Thyroid gland (tissue), 4 donors: ENCODE data around the gene OAS2. TPM values are rescaled to one million over a fixed set of nuclear protein-coding genes. Genes with fewer than 3 reads are reported as not detected.

Source experiments
- DNase-seq, 2 donors: peaks; one replicate each; pipeline ENCODE4 v3.0.0-alpha.2; 2019
- H3K27ac ChIP-seq, 3 donors: fragments of 200-600 bp; sonication (generic); 1 replicate in 2 of 3; 2 replicates in 1 of 3; pipeline ENCODE4 v1.5.1; 2016 to 2019; ENCODE audit warnings: mild to moderate bottlenecking in 1 of 3, moderate library complexity in 1 of 3
- H3K27me3 ChIP-seq: fragments of 200-600 bp; sonication (generic); one replicate; pipeline ENCODE4 v1.5.1; 2019
- H3K36me3 ChIP-seq, 2 donors: fragments of 200-600 bp; sonication (generic); one replicate each; pipeline ENCODE4 v1.5.1; 2016 to 2019
- H3K4me1 ChIP-seq, 2 donors: fragments of 200-600 bp; sonication (generic); one replicate each; pipeline ENCODE4 v1.5.1; 2017 to 2019
- H3K4me3 ChIP-seq, 3 donors: fragments of 200-600 bp; sonication (generic); replicated peaks in 1 of 3; 1 replicate in 2 of 3; 2 replicates in 1 of 3; pipeline ENCODE4 v1.5.1; 2016; ENCODE audit warnings: mild to moderate bottlenecking in 1 of 3
- H3K9me3 ChIP-seq: fragments of 200-600 bp; sonication (generic); one replicate; pipeline ENCODE4 v1.5.1; 2017
- POLR2A ChIP-seq, 2 donors: fragments of 450-650 bp; IDR thresholded peaks; one replicate each; pipeline ENCODE4 v1.6.1; 2017; ENCODE audit warnings: antibody characterized with exemption in 2 of 2, mild to moderate bottlenecking in 2 of 2, moderate library complexity in 1 of 2
- WGBS, 2 donors: methylation state at CpG; one replicate each; pipeline ENCODE4 v1.1.5; 2017; 5-methylcytosine and 5-hydroxymethylcytosine counted together
- intact Hi-C: fragments of 100-400 bp; cut with DNase I; formaldehyde crosslinking; loops from one replicate; pipeline ENCODE4 v1.15.1; 2023
- total RNA-seq, 4 donors: library from RNA; depleted of rRNA; stranded (reverse); fragments of >200 nt; gene quantifications; one replicate each; pipeline ENCODE4 v1.2.3, GENCODE V29; 2016
- TF ChIP-seq, protein P1 (sequence below), 6 experiments: fragments of 200-600 bp in 3 of 6; fragments of 450-650 bp in 3 of 6; sonication (generic) in 3 of 6; IDR thresholded peaks; one replicate each; pipeline ENCODE4 v1.5.1; 2016 to 2019; ENCODE audit warnings: antibody characterized with exemption in 6 of 6, mild to moderate bottlenecking in 2 of 6, inconsistent platforms in 1 of 6, moderate library complexity in 1 of 6

Gene OAS2
- total RNA-seq, 4 donors from 2014 or later, result 2.7 to 9.1 (median 6.0) TPM

DNA sequence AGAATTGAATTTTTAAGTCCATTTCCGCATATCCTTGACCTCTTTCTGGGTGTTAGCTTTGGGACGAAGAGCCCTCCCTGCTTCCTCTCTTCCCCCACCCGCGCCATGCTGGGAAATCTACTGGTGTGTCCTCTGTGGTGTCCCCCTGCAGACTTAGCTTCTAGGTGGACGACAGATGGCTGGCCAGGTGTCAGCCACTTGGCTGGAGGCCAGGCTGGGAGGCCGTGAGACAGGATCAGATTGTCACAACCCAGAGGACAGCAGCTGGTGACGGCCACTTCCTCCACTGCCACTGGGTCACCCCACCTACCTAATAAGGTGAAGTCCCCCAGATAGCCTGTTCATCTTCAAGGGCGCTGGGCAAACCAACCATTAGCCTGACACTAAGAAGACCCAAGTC, 64.9 kb downstream of the OAS2 start:
- Histone ChIP-seq H3K27me3 (no peaks in the 10 kb centered on the region), H3K36me3 (no peaks in the 10 kb centered on the region), H3K9me3 (no peaks in the 10 kb centered on the region), H3K4me1 (no peaks in the 10 kb centered on the region), H3K27ac (no peak overlapping the region), H3K4me3 (no peak overlapping the region)
- DNase-seq, result no peak
- TF ChIP-seq POLR2A (IDR thresholded peaks at IDR 0.05), result no peak
- TF ChIP-seq, protein P1, sequence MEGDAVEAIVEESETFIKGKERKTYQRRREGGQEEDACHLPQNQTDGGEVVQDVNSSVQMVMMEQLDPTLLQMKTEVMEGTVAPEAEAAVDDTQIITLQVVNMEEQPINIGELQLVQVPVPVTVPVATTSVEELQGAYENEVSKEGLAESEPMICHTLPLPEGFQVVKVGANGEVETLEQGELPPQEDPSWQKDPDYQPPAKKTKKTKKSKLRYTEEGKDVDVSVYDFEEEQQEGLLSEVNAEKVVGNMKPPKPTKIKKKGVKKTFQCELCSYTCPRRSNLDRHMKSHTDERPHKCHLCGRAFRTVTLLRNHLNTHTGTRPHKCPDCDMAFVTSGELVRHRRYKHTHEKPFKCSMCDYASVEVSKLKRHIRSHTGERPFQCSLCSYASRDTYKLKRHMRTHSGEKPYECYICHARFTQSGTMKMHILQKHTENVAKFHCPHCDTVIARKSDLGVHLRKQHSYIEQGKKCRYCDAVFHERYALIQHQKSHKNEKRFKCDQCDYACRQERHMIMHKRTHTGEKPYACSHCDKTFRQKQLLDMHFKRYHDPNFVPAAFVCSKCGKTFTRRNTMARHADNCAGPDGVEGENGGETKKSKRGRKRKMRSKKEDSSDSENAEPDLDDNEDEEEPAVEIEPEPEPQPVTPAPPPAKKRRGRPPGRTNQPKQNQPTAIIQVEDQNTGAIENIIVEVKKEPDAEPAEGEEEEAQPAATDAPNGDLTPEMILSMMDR (IDR thresholded peaks at IDR 0.05), result no peak
- intact Hi-C loops, result no loop called here
- 62 to 66% methylated on average over 8 of the region's 8 CpGs for WGBS, 2 donors

DNA sequence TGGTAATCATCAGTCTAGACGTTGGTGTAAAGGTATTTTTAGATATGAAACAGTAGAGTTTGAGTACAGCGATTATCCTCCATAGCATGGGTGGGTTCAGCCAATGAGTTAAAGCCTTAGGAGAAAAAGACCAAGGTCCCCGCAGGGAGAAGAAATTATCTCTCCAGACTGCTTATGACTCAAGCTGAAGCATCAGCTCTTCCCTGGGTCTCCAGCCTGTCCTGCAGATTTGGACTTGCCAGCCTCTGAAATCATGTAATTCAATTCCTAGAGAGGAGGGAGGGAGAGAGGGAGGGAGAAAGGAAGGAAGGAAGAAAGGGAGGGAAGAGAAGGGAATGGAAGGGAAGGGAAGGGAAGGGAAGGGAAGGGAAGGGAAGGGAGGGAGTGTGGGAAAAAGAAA, 66.2 kb downstream of the OAS2 start:
- Histone ChIP-seq H3K27ac (no peak overlapping the region), H3K27me3 (no peaks in the 10 kb centered on the region), H3K36me3 (no peaks in the 10 kb centered on the region), H3K4me3 (no peak overlapping the region), H3K4me1 (no peaks in the 10 kb centered on the region), H3K9me3 (no peaks in the 10 kb centered on the region)
- 84 to 90% methylated on average over 3 of the region's 3 CpGs for WGBS, 2 donors
- TF ChIP-seq, protein P1 (IDR thresholded peaks at IDR 0.05), result no peak
- TF ChIP-seq POLR2A (IDR thresholded peaks at IDR 0.05), result no peak
- DNase-seq, result no peak
- intact Hi-C loops, result no loop called here

DNA sequence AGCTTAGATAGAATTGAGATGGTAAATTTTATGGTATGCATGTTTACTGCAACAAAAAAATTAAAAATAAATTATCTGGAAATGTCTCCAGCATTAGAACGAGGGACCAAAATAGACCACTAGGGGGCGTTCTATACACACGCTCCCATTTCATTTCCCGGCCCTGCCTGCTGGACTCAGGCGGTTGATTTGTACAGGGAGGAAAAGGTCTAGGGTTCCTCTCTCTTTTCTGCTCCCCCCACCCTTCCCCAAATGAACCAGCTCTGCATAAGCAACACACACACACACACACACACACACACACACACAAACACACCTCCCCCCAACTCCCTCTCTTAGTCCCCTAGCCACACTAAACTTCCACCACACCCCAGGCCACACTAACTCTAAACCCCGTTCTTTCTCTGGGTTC, 70.4 kb downstream of the OAS2 start:
- peak; percentile 56 to 64 for DNase-seq
- H3K4me3 ChIP-seq, result no peak overlapping the region

DNA sequence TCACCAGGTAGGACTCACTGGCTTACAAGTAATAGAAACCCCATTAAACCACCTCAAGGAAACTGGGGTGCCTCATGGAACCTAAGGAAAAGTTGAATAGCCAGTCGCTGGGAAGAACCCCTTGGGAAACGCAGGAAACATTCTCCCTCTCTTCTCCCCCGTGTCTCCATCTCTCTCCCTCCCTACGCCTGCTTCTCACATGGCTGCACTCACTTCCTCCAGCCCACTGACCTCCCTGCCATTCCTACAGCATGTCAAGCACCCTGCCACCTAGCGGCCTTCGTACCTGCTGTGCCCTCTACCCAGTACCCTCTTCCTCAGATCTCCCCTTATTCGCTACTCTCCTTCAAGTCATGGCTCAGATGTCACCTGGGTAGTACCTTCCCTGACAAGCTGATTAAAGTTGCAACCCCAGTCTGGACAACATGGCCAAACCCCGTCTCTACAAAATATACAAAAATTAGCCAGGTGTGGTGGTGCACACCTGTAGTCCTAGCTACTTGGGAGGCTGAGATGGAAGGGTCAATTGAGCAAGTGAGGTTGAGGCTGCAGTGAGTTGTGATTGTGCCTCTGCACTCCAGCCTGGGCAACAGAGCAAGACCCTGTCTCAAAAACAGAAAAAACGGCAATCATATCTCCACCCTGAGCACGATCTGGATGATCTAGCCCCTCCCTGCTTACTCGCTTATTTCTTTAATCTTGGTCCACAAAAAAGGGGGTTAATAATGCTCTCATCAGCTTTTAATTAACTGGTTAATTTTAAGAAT, 71.8 kb downstream of the OAS2 start:
- H3K27ac ChIP-seq, result no peak overlapping the region
- no peaks in the 10 kb centered on the region for H3K36me3 ChIP-seq
- TF ChIP-seq POLR2A (IDR thresholded peaks at IDR 0.05), result no peak
- TF ChIP-seq, protein P1 (IDR thresholded peaks at IDR 0.05), result peak in 4 of 6 experiments; percentile 27 to 54 (median 46)
- H3K9me3 ChIP-seq, result no peaks in the 10 kb centered on the region
- WGBS, 2 donors, result 44 to 51% methylated on average over 11 of the region's 11 CpGs
- no peaks in the 10 kb centered on the region for H3K27me3 ChIP-seq
- DNase-seq, result peak; percentile 74 to 80
- no peak overlapping the region for H3K4me3 ChIP-seq
- no peaks in the 10 kb centered on the region for H3K4me1 ChIP-seq
- intact Hi-C loops, result loop anchor here (2.0 to 5.0 kb wide), 3 partner anchors 47 to 125 kb away; no protein-coding TSS in a partner anchor

More for the DNA sequence above, 70.4 kb downstream of the OAS2 start:
- WGBS, 2 donors, result 8% methylated on average over 6 of the region's 6 CpGs
- Histone ChIP-seq H3K4me1 (no peaks in the 10 kb centered on the region), H3K27me3 (no peaks in the 10 kb centered on the region), H3K27ac (no peak overlapping the region), H3K36me3 (no peaks in the 10 kb centered on the region), H3K9me3 (no peaks in the 10 kb centered on the region)
- TF ChIP-seq, protein P1 (IDR thresholded peaks at IDR 0.05), result peak; percentile 62 to 87 (median 82)
- TF ChIP-seq POLR2A (IDR thresholded peaks at IDR 0.05), result no peak
- intact Hi-C loops, result loop anchor here (2.0 kb wide), 1 partner anchor 126 kb away; no protein-coding TSS in a partner anchor

DNA sequence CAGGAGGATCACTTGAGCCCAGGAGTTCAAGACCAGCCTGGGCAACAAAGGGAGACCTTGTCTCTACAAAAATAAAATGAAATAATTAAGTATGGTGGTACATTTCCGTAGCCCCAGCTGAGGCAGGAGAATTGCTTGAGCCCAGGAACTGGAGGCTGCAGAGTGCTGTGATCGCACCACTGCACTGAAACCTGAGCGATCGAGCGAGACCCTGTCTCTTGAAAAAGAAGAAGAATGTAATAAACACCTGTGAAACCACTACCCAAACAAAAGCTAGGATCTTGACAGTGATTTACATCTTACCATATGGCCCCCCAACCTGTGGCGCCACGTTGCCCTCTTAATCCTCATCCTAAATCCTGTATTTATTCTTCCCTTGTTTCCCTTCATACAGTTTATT, 72.5 kb downstream of the OAS2 start:
- intact Hi-C loops, result loop anchor here (5.0 kb wide), 2 partner anchors 47 to 102 kb away; no protein-coding TSS in a partner anchor
- no peaks in the 10 kb centered on the region for H3K36me3 ChIP-seq
- TF ChIP-seq, protein P1 (IDR thresholded peaks at IDR 0.05), result no peak
- TF ChIP-seq POLR2A (IDR thresholded peaks at IDR 0.05), result no peak
- 87 to 91% methylated on average over 7 of the region's 7 CpGs for WGBS, 2 donors
- no peak overlapping the region for H3K4me3 ChIP-seq
- DNase-seq, result no peak
- H3K27ac ChIP-seq, result no peak overlapping the region
- no peaks in the 10 kb centered on the region for H3K9me3 ChIP-seq
- H3K4me1 ChIP-seq, result no peaks in the 10 kb centered on the region
- H3K27me3 ChIP-seq, result no peaks in the 10 kb centered on the region
